SK-N-MC (cell line): ENCODE data around the gene UST.
"Not testable (repeated sequence)": the region's sequence is repeated elsewhere in the genome, so short reads cannot be mapped to it uniquely, and the experiment has no call there.

Source experiments
- DNase-seq: peaks from one replicate; pipeline ENCODE4 v3.0.0-alpha.2; 2011; ENCODE audit warnings: low read depth, low spot score
- H3K27ac ChIP-seq: fragments of 200-600 bp; sonication (generic); 2 replicates; pipeline ENCODE4 v1.5.1; 2016; ENCODE audit warnings: mixed run types
- H3K36me3 ChIP-seq: fragments of 200-600 bp; sonication (generic); 2 replicates; pipeline ENCODE4 v1.6.1; 2017; ENCODE audit warnings: antibody characterized with exemption, low read length, mixed read lengths; ENCODE audit not compliant: insufficient read depth
- H3K4me3 ChIP-seq: fragments of 200-600 bp; sonication (generic); 2 replicates; pipeline ENCODE4 v1.5.1; 2016
- H3K9ac ChIP-seq: fragments of 200-600 bp; sonication (generic); 2 replicates; pipeline ENCODE4 v1.8.0; 2017; ENCODE audit warnings: mixed run types, mixed read lengths; ENCODE audit not compliant: insufficient read length
- H3K9me3 ChIP-seq: fragments of 200-600 bp; sonication (generic); 2 replicates; pipeline ENCODE4 v1.6.1; 2017; ENCODE audit warnings: low read depth, mild to moderate bottlenecking, antibody characterized with exemption, low read length, moderate library complexity, mixed read lengths
- EZH2 ChIP-seq: fragments of 200-600 bp; sonication (generic); IDR thresholded peaks from one replicate; pipeline ENCODE4 v1.6.1; 2017; ENCODE audit warnings: antibody characterized with exemption
- FOXP2 ChIP-seq: optimal IDR thresholded peaks from 2 replicates; pipeline ENCODE3; 2011; ENCODE audit warnings: mild to moderate bottlenecking, moderate library complexity; ENCODE audit not compliant: insufficient read depth; ENCODE audit errors: extremely low read length, control extremely low read depth
- POLR2AphosphoS5 ChIP-seq: IDR thresholded peaks from 2 replicates; pipeline ENCODE4 v1.6.1; 2012; ENCODE audit warnings: mild to moderate bottlenecking, low read depth, low read length, borderline replicate concordance

Gene UST

GRCh38 chr6:148954934-148955333 is 208.1 kb downstream of the UST start:
- H3K9ac ChIP-seq, result no peak overlapping the region
- no peaks in the 10 kb centered on the region for H3K36me3 ChIP-seq
- no peak for TF ChIP-seq EZH2
- TF ChIP-seq FOXP2, result no peak
- no peak for TF ChIP-seq POLR2AphosphoS5
- no peak overlapping the region for H3K27ac ChIP-seq
- H3K9me3 ChIP-seq, result no peaks in the 10 kb centered on the region
- H3K4me3 ChIP-seq, result no peak overlapping the region
- no peak for DNase-seq

GRCh38 chr6:148955441-148955840 is 208.6 kb downstream of the UST start:
- no peaks in the 10 kb centered on the region for H3K36me3 ChIP-seq
- H3K9me3 ChIP-seq, result no peaks in the 10 kb centered on the region
- TF ChIP-seq FOXP2 (no peak), EZH2 (no peak), POLR2AphosphoS5 (no peak)
- H3K27ac ChIP-seq, result no peak overlapping the region
- H3K4me3 ChIP-seq, result no peak overlapping the region
- no peak for DNase-seq
- H3K9ac ChIP-seq, result no peak overlapping the region

- H3K27ac ChIP-seq, H3K9ac ChIP-seq, H3K4me3 ChIP-seq, H3K9me3 ChIP-seq, DNase-seq, H3K36me3 ChIP-seq: not testable (repeated sequence)
Measured at GRCh38 chr6:148956163-148956562, 209.3 kb downstream of the UST start.

GRCh38 chr6:148957752-148958151 is 210.9 kb downstream of the UST start:
- Histone ChIP-seq H3K9ac (no peak overlapping the region), H3K36me3 (no peaks in the 10 kb centered on the region), H3K27ac (no peak overlapping the region), H3K9me3 (no peaks in the 10 kb centered on the region), H3K4me3 (no peak overlapping the region)
- no peak for DNase-seq
- TF ChIP-seq POLR2AphosphoS5 (no peak), EZH2 (no peak), FOXP2 (no peak)

GRCh38 chr6:148959008-148959407 is 212.2 kb downstream of the UST start:
- H3K27ac ChIP-seq, result no peak overlapping the region
- H3K36me3 ChIP-seq, result no peaks in the 10 kb centered on the region
- H3K4me3 ChIP-seq, result no peak overlapping the region
- no peak overlapping the region for H3K9ac ChIP-seq
- TF ChIP-seq POLR2AphosphoS5 (no peak), EZH2 (no peak), FOXP2 (no peak)
- H3K9me3 ChIP-seq, result no peaks in the 10 kb centered on the region
- no peak for DNase-seq

GRCh38 chr6:148959501-148959900 is 212.7 kb downstream of the UST start:
- DNase-seq, result no peak
- no peak overlapping the region for H3K4me3 ChIP-seq
- H3K36me3 ChIP-seq, result no peaks in the 10 kb centered on the region

GRCh38 chr6:148962854-148963515 is 216.2 kb downstream of the UST start:
- no peak for DNase-seq
- H3K36me3 ChIP-seq, result no peaks in the 10 kb centered on the region
- no peak overlapping the region for H3K9ac ChIP-seq

More at GRCh38 chr6:148959501-148959900, 212.7 kb downstream of the UST start:
- Histone ChIP-seq H3K9me3 (no peaks in the 10 kb centered on the region), H3K9ac (no peak overlapping the region), H3K27ac (no peak overlapping the region)
- TF ChIP-seq FOXP2, result no peak
- no peak for TF ChIP-seq POLR2AphosphoS5
- TF ChIP-seq EZH2, result no peak

GRCh38 chr6:148963738-148964137 is 216.9 kb downstream of the UST start:
- DNase-seq, result no peak
- H3K36me3 ChIP-seq, result no peaks in the 10 kb centered on the region
- no peak overlapping the region for H3K9ac ChIP-seq
- no peaks in the 10 kb centered on the region for H3K9me3 ChIP-seq
- H3K4me3 ChIP-seq, result no peak overlapping the region
- H3K27ac ChIP-seq, result no peak overlapping the region
- TF ChIP-seq POLR2AphosphoS5, result no peak
- TF ChIP-seq FOXP2, result no peak
- TF ChIP-seq EZH2, result no peak

More at GRCh38 chr6:148962854-148963515, 216.2 kb downstream of the UST start:
- H3K4me3 ChIP-seq, result no peak overlapping the region
- H3K27ac ChIP-seq, result no peak overlapping the region
- no peaks in the 10 kb centered on the region for H3K9me3 ChIP-seq
- no peak for TF ChIP-seq FOXP2
- TF ChIP-seq EZH2, result no peak
- no peak for TF ChIP-seq POLR2AphosphoS5

GRCh38 chr6:148964467-148964866 is 217.6 kb downstream of the UST start:
- TF ChIP-seq FOXP2 (no peak), POLR2AphosphoS5 (no peak), EZH2 (no peak)
- H3K9me3 ChIP-seq, result no peaks in the 10 kb centered on the region
- H3K9ac ChIP-seq, result no peak overlapping the region
- no peak for DNase-seq
- H3K4me3 ChIP-seq, result no peak overlapping the region
- H3K27ac ChIP-seq, result no peak overlapping the region
- no peaks in the 10 kb centered on the region for H3K36me3 ChIP-seq
